ENCODE results near the gene ARHGAP30.

ARHGAP30 gene

DNA sequence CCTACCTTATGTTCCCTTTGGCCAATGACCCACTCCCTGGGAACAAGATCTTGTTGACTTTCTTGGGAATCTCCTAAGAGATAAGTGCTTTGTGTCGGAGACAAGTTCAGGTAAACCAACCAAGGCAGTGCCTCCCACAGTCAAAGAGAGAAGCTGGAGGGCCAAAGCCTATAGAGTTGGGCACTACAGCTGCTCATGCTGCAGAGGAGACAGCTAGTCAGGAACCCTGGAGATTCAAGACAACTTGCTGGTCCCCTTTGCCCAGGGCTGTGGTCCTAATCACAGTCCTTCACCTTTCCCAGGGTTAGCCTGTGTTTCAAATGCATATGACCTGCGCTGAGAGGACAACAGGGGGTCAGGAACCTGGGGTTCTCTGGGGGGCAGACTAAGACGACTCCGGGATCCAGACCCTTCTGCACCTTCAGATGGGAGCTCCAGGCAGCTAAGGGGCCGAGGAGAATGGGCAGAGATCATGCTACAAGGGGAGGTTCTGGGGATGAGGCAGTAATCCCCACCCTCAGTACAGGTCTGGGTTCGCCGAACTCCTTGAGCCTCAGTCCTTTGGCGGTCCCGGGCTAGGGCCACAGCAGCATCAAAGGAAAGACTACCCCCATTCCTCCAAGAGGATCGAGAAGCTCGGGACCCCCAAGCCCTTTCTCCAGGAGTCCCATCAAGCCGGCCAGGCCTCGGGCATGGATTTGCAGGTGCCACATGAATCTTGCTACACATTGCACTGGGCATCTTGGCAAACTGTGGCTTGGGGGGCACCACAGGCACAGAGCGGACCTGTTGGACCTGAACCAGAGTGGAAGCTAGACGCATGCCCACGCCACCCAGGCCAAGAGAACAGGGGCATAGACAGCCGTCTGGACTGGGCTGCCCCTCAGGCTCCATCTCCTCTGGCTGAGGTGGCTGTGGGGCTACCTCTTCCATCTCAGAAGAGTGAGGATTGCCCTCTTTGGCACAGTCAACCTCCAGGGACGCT, 22.0 kb downstream of the ARHGAP30 start:
- no peak overlapping the region for H3K4me3 ChIP-seq (replicated peaks in 1 of 2; ENCODE audit: low read depth in 2 of 2, low read length in 2 of 2)
- no peak for DNase-seq (ENCODE audit: low read depth in 2 of 2)
- TF ChIP-seq, protein P1, sequence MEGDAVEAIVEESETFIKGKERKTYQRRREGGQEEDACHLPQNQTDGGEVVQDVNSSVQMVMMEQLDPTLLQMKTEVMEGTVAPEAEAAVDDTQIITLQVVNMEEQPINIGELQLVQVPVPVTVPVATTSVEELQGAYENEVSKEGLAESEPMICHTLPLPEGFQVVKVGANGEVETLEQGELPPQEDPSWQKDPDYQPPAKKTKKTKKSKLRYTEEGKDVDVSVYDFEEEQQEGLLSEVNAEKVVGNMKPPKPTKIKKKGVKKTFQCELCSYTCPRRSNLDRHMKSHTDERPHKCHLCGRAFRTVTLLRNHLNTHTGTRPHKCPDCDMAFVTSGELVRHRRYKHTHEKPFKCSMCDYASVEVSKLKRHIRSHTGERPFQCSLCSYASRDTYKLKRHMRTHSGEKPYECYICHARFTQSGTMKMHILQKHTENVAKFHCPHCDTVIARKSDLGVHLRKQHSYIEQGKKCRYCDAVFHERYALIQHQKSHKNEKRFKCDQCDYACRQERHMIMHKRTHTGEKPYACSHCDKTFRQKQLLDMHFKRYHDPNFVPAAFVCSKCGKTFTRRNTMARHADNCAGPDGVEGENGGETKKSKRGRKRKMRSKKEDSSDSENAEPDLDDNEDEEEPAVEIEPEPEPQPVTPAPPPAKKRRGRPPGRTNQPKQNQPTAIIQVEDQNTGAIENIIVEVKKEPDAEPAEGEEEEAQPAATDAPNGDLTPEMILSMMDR (IDR thresholded peaks at IDR 0.05; ENCODE audit: low read depth, low read length): no peak

GRCh38 chr1:161046605-161047228, 23.0 kb downstream of the ARHGAP30 start:
- no peak for DNase-seq (ENCODE audit: low read depth in 2 of 2)
- TF ChIP-seq, protein P1 (IDR thresholded peaks at IDR 0.05; ENCODE audit: low read depth, low read length): no peak
- H3K4me3 ChIP-seq (replicated peaks in 1 of 2; ENCODE audit: low read depth in 2 of 2, low read length in 2 of 2): peak overlapping the region; percentile 67 to 83

DNA sequence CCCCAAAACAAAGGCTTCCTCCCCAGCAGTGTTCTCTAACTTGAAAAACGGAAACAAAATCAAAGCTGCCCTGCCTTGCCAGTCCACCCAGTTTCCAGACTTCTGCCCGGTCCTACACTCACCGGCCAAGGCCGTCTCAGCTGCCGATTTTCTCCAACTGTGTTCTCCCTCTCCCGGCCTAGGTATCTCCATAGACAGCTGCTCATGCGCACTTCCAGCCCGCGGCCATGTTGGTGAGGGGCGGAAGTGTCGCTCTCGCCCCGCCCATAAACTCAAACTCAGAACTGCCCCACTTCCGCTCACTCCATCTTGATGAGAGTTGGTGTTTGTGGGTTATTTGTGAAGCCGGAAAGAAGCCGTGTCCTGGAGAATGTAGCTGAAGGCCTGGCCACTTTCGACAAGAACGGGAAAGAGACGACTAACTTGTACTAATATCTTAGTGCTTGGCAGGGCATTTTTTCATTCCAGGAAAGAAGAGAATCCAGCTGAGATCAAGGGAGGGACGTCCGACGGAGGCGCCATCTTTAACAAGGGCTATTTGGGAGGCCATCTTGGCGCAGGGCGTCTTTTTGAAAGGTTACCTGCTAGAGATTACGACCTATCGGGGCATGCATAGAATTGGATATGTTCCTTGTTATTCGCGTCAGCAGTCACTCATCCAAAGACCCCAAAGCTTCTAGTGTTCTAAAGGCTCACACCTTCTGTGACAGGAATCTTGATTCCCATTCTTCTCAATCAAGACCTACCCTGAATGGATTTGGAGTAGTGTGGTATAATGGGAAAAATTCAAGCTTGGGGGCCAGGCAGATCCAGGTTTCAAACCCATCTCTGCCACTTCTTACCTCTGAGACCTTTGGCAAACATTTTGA, 23.7 kb downstream of the ARHGAP30 start, which contains the start of gene USF1:
Gene USF1 (minus strand): TSS at position 242 of the 869 bp plus-strand sequence. CDS start 2,702 bp downstream, outside the sequence.
- TF ChIP-seq, protein P1 (IDR thresholded peaks at IDR 0.05; ENCODE audit: low read depth, low read length): no peak
- H3K4me3 ChIP-seq (replicated peaks in 1 of 2; ENCODE audit: low read depth in 2 of 2, low read length in 2 of 2): peak within 1 kb of the TSS; percentile 67 to 83
- peak; percentile 97 for DNase-seq (ENCODE audit: low read depth in 2 of 2)

GRCh38 chr1:161044908-161045735, 24.6 kb downstream of the ARHGAP30 start:
- H3K4me3 ChIP-seq (replicated peaks in 1 of 2; ENCODE audit: low read depth in 2 of 2, low read length in 2 of 2): peak overlapping the region; percentile 67 to 83
- peak; percentile 64 to 74 for DNase-seq (ENCODE audit: low read depth in 2 of 2)
- TF ChIP-seq, protein P1 (IDR thresholded peaks at IDR 0.05; ENCODE audit: low read depth, low read length): no peak

GRCh38 chr1:161044535-161044907, 25.2 kb downstream of the ARHGAP30 start:
- H3K4me3 ChIP-seq (replicated peaks in 1 of 2; ENCODE audit: low read depth in 2 of 2, low read length in 2 of 2): peak overlapping the region; percentile 67 to 83
- DNase-seq (ENCODE audit: low read depth in 2 of 2): peak; percentile 34 to 51
- TF ChIP-seq, protein P1 (IDR thresholded peaks at IDR 0.05; ENCODE audit: low read depth, low read length): no peak

Measured in cardiac fibroblast (primary cell).